Activated T-cell treated with anti-CD3 and anti-CD28 coated beads, Interleukin-2, amount 50 U/mL, for 4 hours (primary cell): ENCODE results near the gene FAM174C. TPM values are rescaled to one million over a fixed set of nuclear protein-coding genes. Genes with fewer than 3 reads are reported as not detected.
A peak's percentile ranks its signal among the peaks of the same experiment; 100 is the strongest.

Source experiments
- ATAC-seq, 2 donors: fragments of 200-7000 bp; cut with Tn5 transposase; one replicate each; pipeline ENCODE4 v1.10.0; 2021
- DNase-seq: peaks from one replicate; pipeline ENCODE4 v3.0.0-alpha.2; 2020
- H3K27me3 Mint-ChIP-seq: one replicate; pipeline ENCODE4 v1.8.0; 2021; ENCODE audit warnings: low read depth, mixed read lengths
- H3K36me3 Mint-ChIP-seq: one replicate; pipeline ENCODE4 v1.8.0; 2022; ENCODE audit warnings: mixed read lengths; ENCODE audit not compliant: insufficient read depth
- H3K4me1 Mint-ChIP-seq: one replicate; pipeline ENCODE4 v1.8.0; 2021; ENCODE audit warnings: low read depth, mixed read lengths
- H3K4me3 Mint-ChIP-seq: one replicate; pipeline ENCODE4 v1.8.0; 2021; ENCODE audit warnings: mild to moderate bottlenecking, moderate library complexity, mixed read lengths
- H3K9me3 Mint-ChIP-seq: one replicate; pipeline ENCODE4 v1.8.0; 2021; ENCODE audit warnings: mixed read lengths
- total RNA-seq, 3 donors: library from RNA; stranded (reverse); gene quantifications; one replicate each; pipeline ENCODE4 v1.2.1, GENCODE V29; 2021

Gene FAM174C
- total RNA-seq, 3 donors from 2014 or later: 189 to 199 (median 194) TPM

- Mint-ChIP-seq H3K27me3 (no peaks in the 10 kb centered on the region), H3K9me3 (no peaks in the 10 kb centered on the region), H3K4me3 (peak overlapping the region; percentile 89), H3K4me1 (peaks cover 36% of the 10 kb centered on the region), H3K36me3 (peaks cover 34% of the 10 kb centered on the region)
- DNase-seq (no peak), ATAC-seq (no peak)
Observed at GRCh38 chr19:1276628-1277022, 1.3 kb downstream of the FAM174C start.

- no peaks in the 10 kb centered on the region for H3K9me3 Mint-ChIP-seq
- no peak for DNase-seq
- H3K4me3 Mint-ChIP-seq: peak overlapping the region; percentile 89
- H3K4me1 Mint-ChIP-seq: peaks cover 32% of the 10 kb centered on the region
- no peak for ATAC-seq
- H3K36me3 Mint-ChIP-seq: peaks cover 30% of the 10 kb centered on the region
- no peaks in the 10 kb centered on the region for H3K27me3 Mint-ChIP-seq
Observed at GRCh38 chr19:1277061-1277460, 1.7 kb downstream of the FAM174C start.

GRCh38 chr19:1278074-1278473, 2.7 kb downstream of the FAM174C start:
- peak overlapping the region; percentile 42 for H3K4me3 Mint-ChIP-seq
- no peaks in the 10 kb centered on the region for H3K27me3 Mint-ChIP-seq
- peaks cover 23% of the 10 kb centered on the region for H3K4me1 Mint-ChIP-seq
- no peaks in the 10 kb centered on the region for H3K9me3 Mint-ChIP-seq
- ATAC-seq: no peak
- H3K36me3 Mint-ChIP-seq: peaks cover 20% of the 10 kb centered on the region
- DNase-seq: no peak

- Mint-ChIP-seq H3K4me3 (no peak overlapping the region), H3K4me1 (peaks cover 15% of the 10 kb centered on the region), H3K9me3 (no peaks in the 10 kb centered on the region), H3K36me3 (peaks cover 14% of the 10 kb centered on the region), H3K27me3 (peaks cover under 1% of the 10 kb centered on the region)
- no peak for ATAC-seq
- DNase-seq: no peak
Observed at GRCh38 chr19:1278713-1279660, 3.7 kb downstream of the FAM174C start.

- H3K9me3 Mint-ChIP-seq: no peaks in the 10 kb centered on the region
- H3K4me1 Mint-ChIP-seq: peaks cover 16% of the 10 kb centered on the region
- H3K27me3 Mint-ChIP-seq: peaks cover 9% of the 10 kb centered on the region
- DNase-seq (peak; percentile 76), ATAC-seq (peak in 1 of 2 donors; percentile 9)
- H3K36me3 Mint-ChIP-seq: peaks cover 13% of the 10 kb centered on the region
- peak overlapping the region; percentile 43 for H3K4me3 Mint-ChIP-seq
Observed at GRCh38 chr19:1279782-1280341, 4.5 kb downstream of the FAM174C start.

GRCh38 chr19:1280636-1281568, 5.6 kb downstream of the FAM174C start:
- Mint-ChIP-seq H3K36me3 (peaks cover 13% of the 10 kb centered on the region), H3K4me1 (peaks cover 18% of the 10 kb centered on the region), H3K9me3 (no peaks in the 10 kb centered on the region), H3K4me3 (no peak overlapping the region), H3K27me3 (peaks cover 13% of the 10 kb centered on the region)
- no peak for DNase-seq
- ATAC-seq: no peak

GRCh38 chr19:1281569-1282287, 6.4 kb downstream of the FAM174C start:
- Mint-ChIP-seq H3K4me1 (peaks cover 18% of the 10 kb centered on the region), H3K4me3 (no peak overlapping the region), H3K27me3 (peaks cover 18% of the 10 kb centered on the region), H3K9me3 (no peaks in the 10 kb centered on the region), H3K36me3 (peaks cover 12% of the 10 kb centered on the region)
- DNase-seq (no peak), ATAC-seq (no peak)

GRCh38 chr19:1282588-1283206, 7.4 kb downstream of the FAM174C start:
- ATAC-seq (no peak), DNase-seq (no peak)
- Mint-ChIP-seq H3K4me3 (no peak overlapping the region), H3K27me3 (peaks cover 18% of the 10 kb centered on the region), H3K9me3 (no peaks in the 10 kb centered on the region), H3K4me1 (peaks cover 15% of the 10 kb centered on the region), H3K36me3 (peaks cover 9% of the 10 kb centered on the region)

- Mint-ChIP-seq H3K4me3 (no peak overlapping the region), H3K4me1 (peaks cover 13% of the 10 kb centered on the region), H3K9me3 (no peaks in the 10 kb centered on the region), H3K27me3 (peaks cover 22% of the 10 kb centered on the region), H3K36me3 (peaks cover 9% of the 10 kb centered on the region)
- DNase-seq: no peak
- ATAC-seq: no peak
Observed at GRCh38 chr19:1283207-1283916, 8.0 kb downstream of the FAM174C start.

- ATAC-seq (no peak), DNase-seq (no peak)
- Mint-ChIP-seq H3K4me1 (peaks cover 13% of the 10 kb centered on the region), H3K9me3 (no peaks in the 10 kb centered on the region), H3K4me3 (no peak overlapping the region), H3K36me3 (peaks cover 9% of the 10 kb centered on the region), H3K27me3 (peaks cover 24% of the 10 kb centered on the region)
Observed at GRCh38 chr19:1283917-1284292, 8.6 kb downstream of the FAM174C start.

GRCh38 chr19:1284293-1284978, 9.1 kb downstream of the FAM174C start:
- Mint-ChIP-seq H3K27me3 (peaks cover 28% of the 10 kb centered on the region), H3K36me3 (peaks cover 9% of the 10 kb centered on the region), H3K4me3 (peak overlapping the region; percentile 48), H3K9me3 (no peaks in the 10 kb centered on the region), H3K4me1 (peaks cover 13% of the 10 kb centered on the region)
- DNase-seq (no peak), ATAC-seq (no peak)

- H3K36me3 Mint-ChIP-seq: peaks cover 3% of the 10 kb centered on the region
Observed at GRCh38 chr19:1284979-1285736, 9.8 kb downstream of the FAM174C start.

More at GRCh38 chr19:1284979-1285736, 9.8 kb downstream of the FAM174C start:
- Mint-ChIP-seq H3K27me3 (peaks cover 28% of the 10 kb centered on the region), H3K4me1 (peaks cover 8% of the 10 kb centered on the region), H3K9me3 (no peaks in the 10 kb centered on the region), H3K4me3 (peak overlapping the region; percentile 48)
- ATAC-seq (no peak), DNase-seq (no peak)
